Activated CD4-positive, alpha-beta T cell treated with anti-CD3 and anti-CD28 coated beads, Interleukin-2, amount 10 ng/mL, durations not matched to agents 24 days and 14 days (primary cell): ENCODE data around the gene TIAL1. TPM values are rescaled to one million over a fixed set of nuclear protein-coding genes. Genes with fewer than 3 reads are reported as not detected.

Experiments
- DNase-seq: peaks from one replicate; pipeline ENCODE4 v3.0.0; 2022
- H3K27ac Mint-ChIP-seq: one replicate; pipeline ENCODE4 v1.8.0; 2022; ENCODE audit warnings: mild to moderate bottlenecking, mixed read lengths
- H3K27me3 Mint-ChIP-seq: one replicate; pipeline ENCODE4 v1.8.0; 2022; ENCODE audit warnings: mixed read lengths
- H3K36me3 Mint-ChIP-seq: one replicate; pipeline ENCODE4 v1.8.0; 2022; ENCODE audit warnings: low read depth, mild to moderate bottlenecking, mixed read lengths
- H3K4me1 Mint-ChIP-seq: one replicate; pipeline ENCODE4 v1.8.0; 2021; ENCODE audit warnings: mixed read lengths
- H3K4me3 Mint-ChIP-seq: one replicate; pipeline ENCODE4 v1.8.0; 2022; ENCODE audit warnings: mild to moderate bottlenecking, moderate library complexity, mixed read lengths
- H3K9me3 Mint-ChIP-seq: one replicate; pipeline ENCODE4 v1.8.0; 2021; ENCODE audit warnings: mixed read lengths
- intact Hi-C: fragments of 100-400 bp; cut with micrococcal nuclease; formaldehyde crosslinking; loops from one replicate; pipeline ENCODE4 v1.15.1; 2023
- total RNA-seq: library from RNA; stranded (reverse); gene quantifications from 2 replicates; pipeline ENCODE4 v1.2.3, GENCODE V29; 2022

The TIAL1 gene
- total RNA-seq, 1 donor from 2014 or later: 218 TPM

DNA sequence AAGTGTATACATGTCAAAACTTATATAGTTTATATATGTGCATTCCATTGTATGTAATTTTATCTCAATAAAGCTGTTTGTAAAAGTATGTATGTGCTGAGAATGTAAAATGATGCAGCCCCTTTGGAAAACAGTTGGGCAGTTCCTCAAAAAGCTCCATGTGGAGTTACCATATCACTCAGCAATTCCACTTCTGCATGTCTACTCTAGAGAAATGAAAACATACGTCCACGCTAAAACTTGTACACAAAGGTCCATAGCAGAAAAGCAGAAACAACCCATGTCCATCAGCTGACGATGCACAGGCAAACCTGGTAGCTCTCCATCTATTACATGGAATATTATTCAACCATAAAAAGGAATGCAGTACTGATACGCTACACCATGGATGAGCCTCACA, 45.9 kb downstream of the TIAL1 start:
- H3K4me1 Mint-ChIP-seq: peaks cover 2% of the 10 kb centered on the region
- H3K36me3 Mint-ChIP-seq: no peaks in the 10 kb centered on the region
- intact Hi-C loops: no loop called here
- no peak overlapping the region for H3K27ac Mint-ChIP-seq
- peaks cover 44% of the 10 kb centered on the region for H3K27me3 Mint-ChIP-seq
- no peaks in the 10 kb centered on the region for H3K9me3 Mint-ChIP-seq
- no peak overlapping the region for H3K4me3 Mint-ChIP-seq
- no peak for DNase-seq

DNA sequence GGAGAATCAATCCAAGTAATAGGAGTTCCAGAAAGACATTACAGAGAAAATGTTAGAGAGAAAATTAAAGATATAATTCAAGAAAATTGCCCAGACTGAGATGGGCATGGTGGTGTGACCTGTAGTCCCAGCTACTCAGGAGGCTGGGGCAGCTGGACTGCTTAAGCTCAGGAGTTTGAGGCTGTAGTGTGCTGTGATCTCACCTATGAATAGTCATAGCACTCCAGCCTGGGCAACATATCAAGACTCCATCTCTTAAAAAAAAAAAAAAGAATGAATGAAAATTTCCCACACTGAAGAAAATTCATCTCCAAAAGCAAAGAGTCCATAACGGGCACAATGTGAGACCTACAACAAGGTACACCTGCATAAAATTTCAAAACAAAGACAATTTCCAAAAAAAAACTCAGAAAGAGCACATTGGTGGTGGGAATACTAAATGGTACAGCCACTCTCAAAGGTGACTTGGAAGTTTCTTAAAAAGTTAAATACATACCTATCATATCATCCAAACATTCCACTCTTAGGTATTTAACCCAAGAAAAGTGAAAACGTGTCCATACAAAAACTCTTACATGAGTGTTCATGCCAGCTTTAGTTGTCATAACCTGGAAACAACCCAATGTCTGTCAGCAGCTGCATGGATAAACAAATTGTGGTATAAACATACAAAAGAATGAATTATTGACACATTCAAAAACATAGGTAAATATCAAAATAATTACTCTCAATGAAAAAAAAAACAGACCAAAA, 47.3 kb downstream of the TIAL1 start:
- Mint-ChIP-seq H3K4me3 (no peak overlapping the region), H3K36me3 (no peaks in the 10 kb centered on the region), H3K27me3 (peaks cover 49% of the 10 kb centered on the region), H3K27ac (no peak overlapping the region), H3K4me1 (peaks cover 2% of the 10 kb centered on the region), H3K9me3 (no peaks in the 10 kb centered on the region)
- no peak for DNase-seq
- intact Hi-C loops: no loop called here

DNA sequence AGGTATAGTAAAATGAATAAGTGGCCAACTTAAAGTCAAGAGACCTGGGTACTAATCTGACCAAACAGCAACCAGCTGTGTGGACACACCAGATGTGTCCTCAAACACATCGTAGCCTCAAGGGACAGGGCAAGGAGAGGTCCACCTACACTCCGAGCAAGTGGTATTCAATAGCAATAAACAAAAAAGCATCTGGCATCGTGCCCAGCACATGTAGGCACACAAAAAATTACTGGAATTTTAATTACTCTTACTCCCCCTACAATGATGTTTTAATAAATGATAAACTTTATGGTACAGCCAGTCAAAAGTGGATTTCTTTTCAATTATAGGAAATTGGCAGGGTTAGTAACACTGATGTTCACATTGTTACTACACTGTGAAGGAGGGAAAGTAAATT, 50.8 kb downstream of the TIAL1 start:
- Mint-ChIP-seq H3K27ac (no peak overlapping the region), H3K9me3 (no peaks in the 10 kb centered on the region), H3K27me3 (peaks cover 38% of the 10 kb centered on the region), H3K4me3 (no peak overlapping the region), H3K4me1 (peaks cover 12% of the 10 kb centered on the region), H3K36me3 (peaks cover 4% of the 10 kb centered on the region)
- intact Hi-C loops: no loop called here
- no peak for DNase-seq

DNA sequence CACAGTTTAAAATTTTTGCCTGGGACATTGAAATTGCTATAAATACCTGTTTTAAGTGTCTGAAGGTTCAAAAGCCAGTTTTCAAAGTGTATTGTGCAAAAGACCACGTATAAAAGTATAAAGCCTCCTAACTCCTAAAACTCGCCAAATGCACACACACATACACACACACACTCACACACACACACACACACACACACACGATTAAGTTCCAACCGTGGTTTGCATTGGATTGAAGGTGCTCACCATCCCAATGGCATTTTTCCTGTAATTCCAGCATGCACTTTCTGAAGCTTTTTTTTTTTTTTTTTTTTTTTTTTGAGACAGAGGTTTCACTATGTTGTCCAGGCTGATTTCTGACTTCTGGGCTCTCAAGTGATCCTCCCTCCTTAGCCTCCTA, 51.5 kb downstream of the TIAL1 start:
- Mint-ChIP-seq H3K4me1 (peaks cover 17% of the 10 kb centered on the region), H3K4me3 (no peak overlapping the region), H3K36me3 (peaks cover 6% of the 10 kb centered on the region), H3K27ac (no peak overlapping the region), H3K27me3 (peaks cover 34% of the 10 kb centered on the region), H3K9me3 (no peaks in the 10 kb centered on the region)
- DNase-seq: no peak
- intact Hi-C loops: no loop called here

DNA sequence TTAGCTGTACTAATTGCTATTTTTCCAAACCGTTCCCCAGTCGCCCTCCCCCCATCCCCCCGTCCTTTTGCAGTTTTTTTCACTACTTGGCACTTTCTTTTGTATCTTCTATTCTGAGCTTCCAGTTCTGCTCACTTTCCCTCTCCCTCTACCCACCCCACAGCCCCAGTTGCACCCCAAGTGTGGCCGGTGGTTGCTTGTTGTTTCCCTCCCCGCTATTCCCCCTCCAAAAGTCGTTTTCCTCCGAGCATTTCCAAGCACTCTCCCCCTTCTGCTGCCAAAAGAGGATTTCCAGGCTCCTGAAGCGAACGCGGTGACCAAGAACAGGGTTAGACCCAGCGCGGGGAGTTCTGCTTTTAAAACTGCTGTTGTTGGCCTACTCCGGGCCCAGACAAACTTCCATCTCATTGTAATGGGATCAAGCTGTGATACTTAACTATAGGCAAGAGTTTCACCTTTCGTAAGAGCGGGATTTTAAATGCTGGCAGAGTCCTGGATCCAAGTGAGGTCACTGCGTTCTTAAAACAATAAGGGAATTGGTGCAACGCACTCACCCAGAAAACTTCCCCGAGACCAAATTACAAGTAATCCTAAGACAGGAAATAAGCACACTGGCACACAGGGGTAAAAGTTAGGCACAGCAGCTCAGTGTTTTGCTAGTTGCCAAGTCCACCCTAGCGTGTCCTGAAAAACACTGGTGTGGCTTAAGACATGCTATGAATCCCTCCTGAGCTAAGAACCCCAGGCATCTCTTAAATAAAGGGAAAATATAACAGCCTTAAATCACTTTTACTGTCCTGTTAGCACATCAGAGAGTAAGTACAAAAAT, 52.7 kb downstream of the TIAL1 start:
- no peaks in the 10 kb centered on the region for H3K9me3 Mint-ChIP-seq
- peaks cover 29% of the 10 kb centered on the region for H3K27me3 Mint-ChIP-seq
- no peak for DNase-seq
- intact Hi-C loops: loop anchor here (1.0 to 5.0 kb wide), 7 partner anchors 28 to 463 kb away; partner anchors contain the start of genes EIF3A and PRDX3
- peak overlapping the region; percentile 79 for H3K4me3 Mint-ChIP-seq
- peaks cover 10% of the 10 kb centered on the region for H3K36me3 Mint-ChIP-seq
- peak overlapping the region; percentile 91 for H3K27ac Mint-ChIP-seq
- H3K4me1 Mint-ChIP-seq: peaks cover 28% of the 10 kb centered on the region

DNA sequence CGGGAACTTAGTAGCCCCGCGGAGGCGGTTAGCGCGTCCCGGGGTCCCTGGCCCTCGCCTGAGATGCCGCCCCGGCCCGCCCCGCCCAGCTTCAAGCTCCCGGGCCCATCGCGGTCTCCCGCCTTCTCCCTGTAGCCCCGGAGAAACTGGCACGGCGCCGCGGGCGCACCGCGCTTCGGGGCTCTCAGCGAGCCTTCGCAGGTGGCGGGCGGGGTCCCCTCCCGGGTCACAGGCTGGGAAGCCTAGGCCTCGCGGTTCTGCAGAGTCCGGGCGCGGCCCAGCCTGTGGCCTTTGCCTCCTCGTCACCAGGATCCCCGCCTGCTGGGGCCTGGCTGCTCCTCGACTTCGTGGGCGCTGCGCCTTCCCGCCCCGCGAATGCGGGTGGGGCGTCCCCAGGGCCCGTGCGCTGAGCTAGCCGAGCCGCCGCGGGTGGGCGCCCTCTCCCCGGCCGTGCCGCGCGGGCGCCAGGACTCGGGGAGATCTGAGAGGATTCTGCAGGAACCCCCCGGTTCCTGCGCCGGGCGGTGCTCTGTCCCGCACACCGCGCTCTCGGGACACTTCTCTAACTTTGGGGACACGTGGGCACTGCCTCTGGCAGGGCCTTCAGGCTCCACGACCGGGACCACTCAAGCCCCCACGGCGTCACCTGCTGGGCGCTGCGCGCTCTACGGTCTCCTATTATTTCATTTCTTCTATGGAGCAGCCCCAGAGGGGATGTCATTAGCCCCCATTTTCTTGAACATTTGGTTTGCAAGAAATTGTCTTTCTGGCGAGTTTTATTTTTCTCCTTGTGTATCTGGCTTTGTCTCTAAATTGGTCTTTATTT, 53.6 kb downstream of the TIAL1 start:
- H3K27me3 Mint-ChIP-seq: peaks cover 20% of the 10 kb centered on the region
- peaks cover 35% of the 10 kb centered on the region for H3K4me1 Mint-ChIP-seq
- DNase-seq: peak; percentile 89
- peak overlapping the region; percentile 79 for H3K4me3 Mint-ChIP-seq
- intact Hi-C loops: loop anchor here (1.0 to 5.0 kb wide), 9 partner anchors 27 to 462 kb away; partner anchors contain the start of genes EIF3A, PRDX3, SEC23IP and TIAL1
- H3K36me3 Mint-ChIP-seq: peaks cover 10% of the 10 kb centered on the region
- no peaks in the 10 kb centered on the region for H3K9me3 Mint-ChIP-seq
- peak overlapping the region; percentile 91 for H3K27ac Mint-ChIP-seq

DNA sequence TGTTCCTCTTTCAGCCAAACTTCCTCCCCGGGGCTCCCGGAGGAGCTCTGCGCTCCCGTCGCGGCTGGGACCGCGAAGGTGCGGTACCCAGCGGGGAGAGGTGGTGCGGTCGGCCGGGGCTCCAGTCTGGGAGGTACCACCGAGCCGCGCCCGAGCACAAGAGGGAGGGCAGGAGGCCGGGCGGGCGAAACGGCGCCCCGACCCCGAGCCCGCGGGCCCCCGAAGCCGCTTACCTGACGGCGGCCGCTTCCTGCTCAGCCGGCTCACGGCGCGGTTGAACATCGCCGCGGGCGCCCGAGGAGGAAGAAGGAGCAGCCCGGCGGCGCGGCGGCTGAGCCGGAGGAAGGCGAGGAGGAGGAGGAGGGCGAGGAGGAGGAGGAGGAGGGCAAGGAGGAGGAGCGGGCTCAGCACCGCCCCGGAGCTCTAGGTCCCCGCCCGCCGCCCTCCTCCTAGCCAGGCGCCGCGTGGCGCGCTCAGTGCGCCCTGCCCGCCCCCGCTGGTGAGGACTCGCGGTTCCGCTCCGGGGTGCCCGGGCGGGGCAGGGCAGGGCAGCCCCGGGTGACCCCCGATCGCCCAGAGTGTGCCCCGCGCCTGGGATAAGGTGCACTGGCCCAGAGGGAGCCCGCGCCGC, 54.3 kb downstream of the TIAL1 start, which contains the start of gene RGS10:
Gene RGS10, minus strand, starts transcription at position 363 of the 631 bp plus-strand sequence. Its CDS starts 81 bp downstream, at position 282.
- intact Hi-C loops: loop anchor here (1.0 to 5.0 kb wide), 8 partner anchors 54 to 462 kb away; partner anchors contain the start of genes EIF3A, PRDX3, SEC23IP and TIAL1
- DNase-seq: peak; percentile 96
- peaks cover 14% of the 10 kb centered on the region for H3K36me3 Mint-ChIP-seq
- H3K27me3 Mint-ChIP-seq: peaks cover 14% of the 10 kb centered on the region
- H3K4me3 Mint-ChIP-seq: peak within 1 kb of the TSS; percentile 79
- peaks cover 42% of the 10 kb centered on the region for H3K4me1 Mint-ChIP-seq
- peak within 1 kb of the TSS; percentile 91 for H3K27ac Mint-ChIP-seq
- H3K9me3 Mint-ChIP-seq: no peaks in the 10 kb centered on the region

DNA sequence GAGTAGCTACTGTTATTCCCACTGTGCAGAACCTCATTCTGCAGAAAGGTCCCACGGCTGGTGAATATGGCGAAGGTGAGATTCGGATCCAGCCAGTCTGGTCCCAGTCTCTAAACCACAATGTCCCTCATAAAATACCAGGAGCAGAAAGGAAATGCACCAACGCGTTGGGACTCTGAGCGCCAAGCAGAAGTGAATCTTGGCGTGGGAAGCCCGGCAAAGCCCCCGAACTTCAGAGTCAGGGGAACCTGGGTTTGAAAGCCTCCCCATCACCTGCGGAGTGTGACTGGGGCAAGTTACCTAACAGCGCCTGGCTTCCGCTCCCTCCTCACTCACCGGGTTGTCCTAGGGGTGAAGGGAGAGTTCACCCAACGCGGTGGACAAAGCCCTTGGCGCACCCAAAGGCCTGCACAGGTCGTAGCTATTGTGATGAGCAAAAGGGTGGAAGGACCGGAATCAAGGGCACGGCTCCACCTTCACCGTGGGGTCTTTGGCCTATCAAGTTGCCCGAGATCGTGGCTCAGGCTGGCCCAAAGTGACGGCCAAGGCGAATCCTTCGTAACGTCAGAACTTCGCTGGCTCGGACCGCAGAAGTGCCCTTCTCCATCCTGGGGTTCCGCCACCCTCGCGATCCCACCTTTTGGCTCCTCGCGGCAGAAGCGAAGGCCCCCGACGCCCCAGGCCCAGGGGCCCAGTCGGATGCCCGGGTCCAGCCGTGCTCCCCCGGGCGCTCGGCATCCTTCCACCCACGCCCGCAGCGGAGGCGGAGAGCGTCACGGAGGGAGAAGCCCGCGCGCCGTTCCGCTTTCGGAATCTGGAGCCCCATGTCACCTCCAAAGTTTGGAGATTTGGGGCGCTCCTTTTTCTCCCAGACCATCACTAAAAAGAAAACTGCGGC, 55.1 kb downstream of the TIAL1 start:
- intact Hi-C loops: loop anchor here (1.0 to 5.0 kb wide), 9 partner anchors 39 to 461 kb away; partner anchors contain the start of genes EIF3A, PRDX3, SEC23IP and TIAL1
- peaks cover 47% of the 10 kb centered on the region for H3K4me1 Mint-ChIP-seq
- DNase-seq: peak; percentile 90
- peaks cover 11% of the 10 kb centered on the region for H3K27me3 Mint-ChIP-seq
- H3K27ac Mint-ChIP-seq: peak overlapping the region; percentile 73
- peaks cover 15% of the 10 kb centered on the region for H3K36me3 Mint-ChIP-seq
- peak overlapping the region; percentile 73 for H3K4me3 Mint-ChIP-seq
- H3K9me3 Mint-ChIP-seq: no peaks in the 10 kb centered on the region

DNA sequence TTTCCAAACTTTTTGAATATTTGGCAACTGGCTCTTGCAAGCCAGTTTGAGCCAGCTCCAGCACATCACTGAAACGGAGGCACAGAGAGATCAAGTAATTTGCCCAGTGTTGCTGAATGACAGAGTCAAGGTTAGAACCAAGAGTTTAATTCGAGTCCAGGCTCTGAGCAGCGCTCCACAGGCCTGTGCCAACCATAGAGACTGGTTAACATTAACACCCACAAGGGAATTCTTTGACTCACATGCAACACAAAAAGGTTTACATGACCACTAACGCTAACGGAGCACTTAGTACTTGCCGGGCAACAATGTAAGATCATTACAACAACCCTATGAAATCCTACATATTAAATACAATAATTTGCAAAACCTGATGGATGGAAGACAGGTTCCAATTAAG, 55.7 kb downstream of the TIAL1 start:
- H3K9me3 Mint-ChIP-seq: no peaks in the 10 kb centered on the region
- peaks cover 7% of the 10 kb centered on the region for H3K27me3 Mint-ChIP-seq
- peaks cover 53% of the 10 kb centered on the region for H3K4me1 Mint-ChIP-seq
- DNase-seq: peak; percentile 72
- intact Hi-C loops: loop anchor here (1.0 to 5.0 kb wide), 3 partner anchors 39 to 364 kb away; partner anchors contain the start of gene PRDX3
- peak overlapping the region; percentile 73 for H3K27ac Mint-ChIP-seq
- peaks cover 17% of the 10 kb centered on the region for H3K36me3 Mint-ChIP-seq
- H3K4me3 Mint-ChIP-seq: peak overlapping the region; percentile 73

DNA sequence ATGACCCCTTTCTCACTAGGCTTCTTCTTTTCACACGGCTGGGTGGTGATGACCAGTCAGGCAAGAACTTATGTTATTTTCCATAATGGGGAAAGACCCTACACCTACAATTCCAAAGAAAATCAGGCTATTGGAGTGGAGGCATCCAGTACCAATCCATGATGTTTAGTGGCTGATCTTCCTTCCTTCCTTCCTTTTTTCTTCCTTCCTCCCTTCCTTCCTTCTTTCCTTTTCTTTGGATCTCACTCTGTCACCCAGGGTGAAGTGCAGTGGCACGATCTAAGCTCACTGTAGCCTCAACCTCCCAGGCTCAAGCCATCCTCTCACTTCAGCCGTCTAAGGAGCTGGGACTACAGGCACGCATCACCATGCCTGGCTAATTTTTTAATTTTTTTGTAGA, 56.7 kb downstream of the TIAL1 start:
- no peak for DNase-seq
- peaks cover 25% of the 10 kb centered on the region for H3K36me3 Mint-ChIP-seq
- H3K4me1 Mint-ChIP-seq: peaks cover 61% of the 10 kb centered on the region
- intact Hi-C loops: loop anchor here (5.0 kb wide), 2 partner anchors 233 to 363 kb away; partner anchors contain the start of gene PRDX3
- no peaks in the 10 kb centered on the region for H3K9me3 Mint-ChIP-seq
- H3K27ac Mint-ChIP-seq: peak overlapping the region; percentile 73
- H3K27me3 Mint-ChIP-seq: no peaks in the 10 kb centered on the region
- peak overlapping the region; percentile 73 for H3K4me3 Mint-ChIP-seq

DNA sequence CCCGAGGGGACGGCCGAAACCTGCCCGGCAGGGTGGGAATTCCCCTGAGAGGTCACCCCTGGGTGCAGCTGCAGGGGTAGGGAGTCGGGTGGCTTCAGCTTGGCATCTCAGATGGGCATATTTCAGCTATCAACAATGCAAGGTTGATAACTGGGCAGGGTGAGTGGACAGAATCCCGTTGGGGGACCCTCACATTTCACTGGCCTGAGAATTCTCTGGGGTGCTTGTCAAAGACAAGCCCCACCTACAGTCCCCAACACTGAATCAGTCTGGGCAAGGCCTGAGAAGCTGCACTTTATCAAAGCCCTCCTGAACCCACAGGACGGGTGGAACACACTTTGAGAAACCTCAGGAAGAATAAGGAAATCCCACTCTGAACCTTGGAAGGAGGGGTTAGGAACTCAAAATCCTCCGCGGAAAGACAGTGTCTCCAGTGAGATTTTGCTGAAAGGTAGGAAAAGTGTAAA, 57.4 kb downstream of the TIAL1 start:
- Mint-ChIP-seq H3K27me3 (no peaks in the 10 kb centered on the region), H3K4me1 (peaks cover 62% of the 10 kb centered on the region), H3K9me3 (no peaks in the 10 kb centered on the region), H3K27ac (peak overlapping the region; percentile 59), H3K36me3 (peaks cover 28% of the 10 kb centered on the region), H3K4me3 (peak overlapping the region; percentile 73)
- peak; percentile 68 for DNase-seq
- intact Hi-C loops: loop anchor here (10.0 kb wide), 1 partner anchor 185 kb away; the partner anchor contains the start of gene INPP5F
